Body of pancreas (tissue), 4 donors: ENCODE measurements around the gene MNT. TPM values are rescaled to one million over a fixed set of nuclear protein-coding genes. Genes with fewer than 3 reads are reported as not detected.
A peak's percentile ranks its signal among the peaks of the same experiment; 100 is the strongest.

Experiments used
- ATAC-seq: fragments of 150-250 bp; one replicate; pipeline ENCODE4 v1.9.1; 2016
- DNase-seq, 4 donors: peaks; one replicate each; pipeline ENCODE4 v3.0.0-alpha.2; 2019
- H3K27ac ChIP-seq, 4 donors: fragments of 200-600 bp; sonication (generic); 1 replicate in 3 of 4; 2 replicates in 1 of 4; pipeline versions ENCODE4 v1.5.1 to v1.6.1; 2016 to 2019; ENCODE audit warnings: mild to moderate bottlenecking in 1 of 4, mixed read lengths in 1 of 4, moderate library complexity in 1 of 4
- H3K27me3 ChIP-seq, 2 donors: fragments of 200-600 bp; sonication (generic); one replicate each; pipeline ENCODE4 v1.6.0; 2016; ENCODE audit warnings: mild to moderate bottlenecking in 1 of 2
- H3K36me3 ChIP-seq, 2 donors: fragments of 200-600 bp; sonication (generic); replicated peaks in 1 of 2; 2 replicates each; pipeline ENCODE4 v1.5.1; 2016; ENCODE audit warnings: low read depth in 2 of 2; ENCODE audit not compliant: insufficient read depth in 1 of 2
- H3K4me1 ChIP-seq: fragments of 200-600 bp; sonication (generic); one replicate; pipeline ENCODE4 v1.6.0; 2016
- H3K4me3 ChIP-seq, 2 donors: fragments of 200-600 bp; sonication (generic); 1 replicate in 1 of 2; 2 replicates in 1 of 2; pipeline ENCODE4 v1.5.1; 2016 to 2019
- H3K9me3 ChIP-seq, 3 donors: fragments of 200-600 bp; sonication (generic); 1 replicate in 2 of 3; 2 replicates in 1 of 3; pipeline ENCODE4 v1.5.1; 2016
- CTCF ChIP-seq, 7 experiments: fragments of 450-650 bp in 4 of 7; fragments of 200-600 bp in 3 of 7; sonication (generic) in 3 of 7; IDR thresholded peaks; one replicate each; pipeline ENCODE4 v1.5.1; 2016 to 2019; ENCODE audit warnings: antibody characterized with exemption in 7 of 7
- POLR2A ChIP-seq, 3 donors: fragments of 450-650 bp; IDR thresholded peaks; one replicate each; pipeline ENCODE4 v1.6.1; 2016; ENCODE audit warnings: antibody characterized with exemption in 3 of 3, mild to moderate bottlenecking in 2 of 3
- WGBS, 2 donors: methylation state at CpG; one replicate each; pipeline ENCODE4 v1.1.5; 2017; 5-methylcytosine and 5-hydroxymethylcytosine counted together
- intact Hi-C: fragments of 100-400 bp; cut with DNase I; formaldehyde crosslinking; loops from one replicate; pipeline ENCODE4 v1.15.1; 2023
- total RNA-seq, 2 donors: library from RNA; depleted of rRNA; stranded (reverse); fragments of >200 nt; gene quantifications; one replicate each; pipeline ENCODE4 v1.1.0, GENCODE V29; 2016

The MNT gene
- total RNA-seq, 2 donors from 2014 or later: 5.4 to 12.2 TPM

- 29 to 30% methylated on average over 2 of the region's 2 CpGs for WGBS, 2 donors
- DNase-seq (no peak), ATAC-seq (no peak)
- intact Hi-C loops: no loop called here
- no peak for TF ChIP-seq POLR2A (IDR thresholded peaks at IDR 0.05)
- no peak for TF ChIP-seq CTCF (IDR thresholded peaks at IDR 0.05)
- Histone ChIP-seq H3K27me3 (no peaks in the 10 kb centered on the region), H3K27ac (no peak overlapping the region), H3K9me3 (no peaks in the 10 kb centered on the region), H3K4me1 (no peaks in the 10 kb centered on the region), H3K4me3 (no peak overlapping the region), H3K36me3 (no peaks in the 10 kb centered on the region)
Observed at GRCh38 chr17:2427215-2427614, 26.4 kb upstream of the MNT start.

- TF ChIP-seq POLR2A (IDR thresholded peaks at IDR 0.05): no peak
- TF ChIP-seq CTCF (IDR thresholded peaks at IDR 0.05): no peak
- Histone ChIP-seq H3K27ac (no peak overlapping the region), H3K4me1 (peaks cover 14% of the 10 kb centered on the region), H3K36me3 (peaks cover 0 to 6% of the 10 kb centered on the region in 2 donors), H3K9me3 (no peaks in the 10 kb centered on the region), H3K27me3 (no peaks in the 10 kb centered on the region), H3K4me3 (no peak overlapping the region)
- no peak for DNase-seq
- ATAC-seq: no peak
- 94% methylated on average over 6 of the region's 6 CpGs for WGBS, 2 donors
- intact Hi-C loops: no loop called here
Observed at GRCh38 chr17:2423271-2423670, 22.4 kb upstream of the MNT start.

- peaks cover 0 to 6% of the 10 kb centered on the region in 2 donors for H3K36me3 ChIP-seq
- no peak overlapping the region for H3K27ac ChIP-seq
- intact Hi-C loops: no loop called here
- no peaks in the 10 kb centered on the region for H3K27me3 ChIP-seq
- DNase-seq (peak; percentile 50 to 69 (median 52)), ATAC-seq (peak; percentile 52)
- TF ChIP-seq CTCF (IDR thresholded peaks at IDR 0.05) (peak in 4 of 7 experiments; percentile 43 to 52 (median 45)), POLR2A (IDR thresholded peaks at IDR 0.05) (no peak)
- no peaks in the 10 kb centered on the region for H3K9me3 ChIP-seq
- 44 to 63% methylated on average over 24 to 27 of the region's 27 CpGs for WGBS, 2 donors
- peaks cover 20% of the 10 kb centered on the region for H3K4me1 ChIP-seq
- no peak overlapping the region for H3K4me3 ChIP-seq
Observed at GRCh38 chr17:2421315-2422147, 20.7 kb upstream of the MNT start.

GRCh38 chr17:2420176-2420575 is 19.3 kb upstream of the MNT start:
- 81% methylated on average over 8 to 12 of the region's 12 CpGs for WGBS, 2 donors
- peaks cover 0 to 6% of the 10 kb centered on the region in 2 donors for H3K36me3 ChIP-seq
- TF ChIP-seq POLR2A (IDR thresholded peaks at IDR 0.05) (no peak), CTCF (IDR thresholded peaks at IDR 0.05) (no peak)
- ATAC-seq (no peak), DNase-seq (no peak)
- H3K4me3 ChIP-seq: no peak overlapping the region
- no peaks in the 10 kb centered on the region for H3K27me3 ChIP-seq
- intact Hi-C loops: no loop called here
- H3K27ac ChIP-seq: no peak overlapping the region
- H3K4me1 ChIP-seq: peaks cover 30% of the 10 kb centered on the region
- H3K9me3 ChIP-seq: no peaks in the 10 kb centered on the region
